GM23248 (cell line): ENCODE data around the gene HMCN1. TPM values are rescaled to one million over a fixed set of nuclear protein-coding genes. Genes with fewer than 3 reads are reported as not detected.
"Not testable (repeated sequence)": the region's sequence is repeated elsewhere in the genome, so short reads cannot be mapped to it uniquely, and the experiment has no call there.

ENCODE experiments used
- DNase-seq: peaks from one replicate; pipeline ENCODE4 v3.0.0-alpha.2; 2015
- H2AFZ ChIP-seq: fragments of 200-600 bp; sonication (generic); 2 replicates; pipeline ENCODE4 v1.6.1; 2016; ENCODE audit warnings: antibody characterized with exemption
- H3F3A ChIP-seq: fragments of 200-600 bp; sonication (generic); 2 replicates; pipeline ENCODE4 v1.6.1; 2016; ENCODE audit warnings: mild to moderate bottlenecking, antibody characterized with exemption, mixed run types; ENCODE audit not compliant: insufficient read depth
- H3K27ac ChIP-seq: fragments of 200-600 bp; sonication (generic); 2 replicates; pipeline ENCODE4 v1.5.1; 2016; ENCODE audit warnings: mild to moderate bottlenecking
- H3K27me3 ChIP-seq: fragments of 200-600 bp; sonication (generic); replicated peaks from 2 replicates; pipeline ENCODE4 v1.6.1; 2016; ENCODE audit warnings: mild to moderate bottlenecking; ENCODE audit not compliant: insufficient read depth
- H3K36me3 ChIP-seq: fragments of 200-600 bp; sonication (generic); 2 replicates; pipeline ENCODE4 v1.6.1; 2016; ENCODE audit warnings: low read depth, mild to moderate bottlenecking
- H3K4me1 ChIP-seq: fragments of 200-600 bp; sonication (generic); 2 replicates; pipeline ENCODE4 v1.6.1; 2016; ENCODE audit warnings: mild to moderate bottlenecking; ENCODE audit not compliant: insufficient read depth
- H3K4me2 ChIP-seq: fragments of 200-600 bp; sonication (generic); one replicate; pipeline ENCODE4 v1.6.1; 2016; ENCODE audit warnings: mild to moderate bottlenecking; ENCODE audit not compliant: unreplicated experiment
- H3K4me3 ChIP-seq: fragments of 200-600 bp; sonication (generic); 2 replicates; pipeline ENCODE4 v1.5.1; 2016; ENCODE audit warnings: mild to moderate bottlenecking
- H3K79me2 ChIP-seq: fragments of 200-600 bp; sonication (generic); 2 replicates; pipeline ENCODE4 v1.6.1; 2016; ENCODE audit warnings: mild to moderate bottlenecking; ENCODE audit not compliant: insufficient read depth
- H3K9ac ChIP-seq: fragments of 200-600 bp; sonication (generic); 2 replicates; pipeline ENCODE4 v1.6.1; 2016; ENCODE audit warnings: mild to moderate bottlenecking
- H3K9me2 ChIP-seq: fragments of 200-600 bp; sonication (generic); 2 replicates; pipeline ENCODE4 v1.6.1; 2016; ENCODE audit warnings: mixed run types, mild to moderate bottlenecking, moderate library complexity; ENCODE audit not compliant: insufficient read depth
- H3K9me3 ChIP-seq: fragments of 200-600 bp; sonication (generic); one replicate; pipeline ENCODE4 v1.6.1; 2017; ENCODE audit warnings: low read depth
- H4K20me1 ChIP-seq: fragments of 200-600 bp; sonication (generic); 2 replicates; pipeline ENCODE4 v1.6.0; 2016; ENCODE audit not compliant: insufficient read depth
- EZH2 ChIP-seq: fragments of 200-600 bp; sonication (generic); IDR thresholded peaks from 2 replicates; pipeline ENCODE4 v1.6.1; 2018; ENCODE audit warnings: antibody characterized with exemption, mild to moderate bottlenecking; ENCODE audit not compliant: insufficient read depth, poor library complexity, severe bottlenecking
- EZH2phosphoT487 ChIP-seq: fragments of 200-600 bp; sonication (generic); IDR thresholded peaks from 2 replicates; pipeline ENCODE4 v1.6.1; 2018; ENCODE audit warnings: antibody characterized with exemption, moderate library complexity, mild to moderate bottlenecking, low read depth; ENCODE audit not compliant: insufficient read depth
- WGBS, 2 experiments: methylation state at CpG; one replicate each; pipeline ENCODE4 v1.1.6; 2015 to 2017; ENCODE audit warnings: low lambda C conversion rate in 2 of 2, low coverage in 1 of 2; ENCODE audit errors: missing lambda C conversion rate in 2 of 2; 5-methylcytosine and 5-hydroxymethylcytosine counted together
- in situ Hi-C: fragments of 300-500 bp; cut with MboI; formaldehyde crosslinking; loops from 2 replicates; pipeline ENCODE4 v1.15.0; 2020
- polyA plus RNA-seq: library from polyadenylated mRNA; unstranded; fragments of >200 nt; fragmentation: Nextera tagmentation; extraction: Ambion mirVana; gene quantifications from 2 replicates; pipeline ENCODE4 v1.2.1, GENCODE V29; 2016
- total RNA-seq: library from RNA; depleted of rRNA; stranded (reverse); fragments of >200 nt; shearing (Covaris generic); gene quantifications from 2 replicates; pipeline ENCODE4 v1.2.3, GENCODE V29; 2014

The HMCN1 gene
- total and polyA plus RNA-seq, 2 experiments from 2014 or later: 1.8 to 5.2 TPM

DNA sequence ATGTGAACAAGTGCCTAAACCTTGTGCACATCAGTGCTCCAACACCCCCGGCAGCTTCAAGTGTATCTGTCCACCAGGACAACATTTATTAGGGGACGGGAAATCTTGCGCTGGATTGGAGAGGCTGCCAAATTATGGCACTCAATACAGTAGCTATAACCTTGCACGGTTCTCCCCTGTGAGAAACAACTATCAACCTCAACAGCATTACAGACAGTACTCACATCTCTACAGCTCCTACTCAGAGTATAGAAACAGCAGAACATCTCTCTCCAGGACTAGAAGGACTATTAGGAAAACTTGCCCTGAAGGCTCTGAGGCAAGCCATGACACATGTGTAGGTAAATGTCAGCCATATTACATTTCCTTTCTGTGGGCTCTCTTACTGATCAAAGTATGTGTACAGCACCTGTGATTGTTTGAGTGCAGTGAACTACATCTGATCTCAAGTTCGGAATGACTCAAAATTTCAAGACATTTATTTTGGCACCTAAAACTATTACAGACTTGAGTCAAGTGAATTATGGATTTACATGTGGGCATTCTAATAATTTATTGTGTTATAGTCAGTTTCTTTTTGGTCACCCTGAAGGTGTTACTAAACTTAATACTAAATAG lies 444.3 kb downstream of the HMCN1 start:
- peak overlapping the region; percentile 60 for H3K4me3 ChIP-seq
- 71 to 75% methylated on average over 5 of the region's 5 CpGs for WGBS, 2 experiments
- peak overlapping the region; percentile 76 for H2AFZ ChIP-seq
- peak overlapping the region; percentile 75 for H3K4me2 ChIP-seq
- H3K79me2 ChIP-seq: no peaks in the 10 kb centered on the region
- H3K9ac ChIP-seq: peak overlapping the region; percentile 18
- no peaks in the 10 kb centered on the region for H4K20me1 ChIP-seq
- in situ Hi-C loops: no loop called here
- H3K27ac ChIP-seq: no peak overlapping the region
- H3K27me3 ChIP-seq: no peaks in the 10 kb centered on the region
- no peaks in the 10 kb centered on the region for H3K9me2 ChIP-seq
- TF ChIP-seq EZH2phosphoT487 (no peak), EZH2 (no peak)
- H3K9me3 ChIP-seq: no peaks in the 10 kb centered on the region
- peak; percentile 25 for DNase-seq
- H3K36me3 ChIP-seq: no peaks in the 10 kb centered on the region
- H3F3A ChIP-seq: peaks cover 18% of the 10 kb centered on the region
- peaks cover 32% of the 10 kb centered on the region for H3K4me1 ChIP-seq

DNA sequence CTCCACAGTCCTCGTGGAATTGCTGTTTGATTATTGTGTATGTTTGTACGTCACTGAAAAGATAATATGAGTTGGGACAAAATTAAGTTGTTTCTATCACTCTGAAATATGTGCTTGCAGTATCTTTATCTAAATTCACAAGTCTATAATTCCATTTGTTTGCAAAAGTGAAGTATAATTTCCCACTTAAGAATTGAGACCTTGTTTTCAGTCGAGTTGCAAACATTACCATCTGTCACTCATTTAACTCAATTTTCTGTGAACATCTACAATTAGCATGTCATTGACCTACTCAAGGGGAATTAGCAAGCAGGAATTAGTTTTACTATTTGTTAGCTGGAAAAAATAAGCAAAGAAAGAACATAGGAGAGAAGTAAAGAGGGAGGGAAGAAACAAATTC lies 445.0 kb downstream of the HMCN1 start:
- H3K27ac ChIP-seq: no peak overlapping the region

GRCh38 chr1:186183219-186183618 lies 449.0 kb downstream of the HMCN1 start:
- Histone ChIP-seq H3K27ac (peak overlapping the region; percentile 79), H3K4me3 (peak overlapping the region; percentile 59), H4K20me1 (no peaks in the 10 kb centered on the region), H3K9me3 (no peaks in the 10 kb centered on the region), H3K9ac (peak overlapping the region; percentile 61), H3K36me3 (no peaks in the 10 kb centered on the region), H3K4me1 (peaks cover 64% of the 10 kb centered on the region), H3K27me3 (no peaks in the 10 kb centered on the region), H3F3A (peaks cover 58% of the 10 kb centered on the region), H3K79me2 (no peaks in the 10 kb centered on the region), H2AFZ (peak overlapping the region; percentile 19; the same call in 1 of the 2 replicates), H3K4me2 (peak overlapping the region; percentile 82), H3K9me2 (no peaks in the 10 kb centered on the region)
- TF ChIP-seq EZH2 (no peak), EZH2phosphoT487 (no peak)
- WGBS, 2 experiments: 0% methylated on average over 1 of the region's 1 CpG
- DNase-seq: peak; percentile 94
- in situ Hi-C loops: no loop called here

More for the DNA sequence above, 445.0 kb downstream of the HMCN1 start:
- no peaks in the 10 kb centered on the region for H4K20me1 ChIP-seq
- peak overlapping the region; percentile 60 for H3K4me3 ChIP-seq
- peaks cover 38% of the 10 kb centered on the region for H3K4me1 ChIP-seq
- H3K27me3 ChIP-seq: no peaks in the 10 kb centered on the region
- H3K36me3 ChIP-seq: no peaks in the 10 kb centered on the region
- H3K79me2 ChIP-seq: no peaks in the 10 kb centered on the region
- WGBS, 2 experiments: 12 to 15% methylated on average over 3 of the region's 3 CpGs
- H3F3A ChIP-seq: peaks cover 25% of the 10 kb centered on the region
- no peaks in the 10 kb centered on the region for H3K9me2 ChIP-seq
- peak overlapping the region; percentile 18 for H3K9ac ChIP-seq
- DNase-seq: no peak
- no peak for TF ChIP-seq EZH2phosphoT487
- no peak for TF ChIP-seq EZH2
- no peaks in the 10 kb centered on the region for H3K9me3 ChIP-seq
- peak overlapping the region; percentile 75 for H3K4me2 ChIP-seq
- in situ Hi-C loops: no loop called here
- peak overlapping the region; percentile 76 for H2AFZ ChIP-seq

GRCh38 chr1:186183970-186184628 lies 449.9 kb downstream of the HMCN1 start:
- Histone ChIP-seq H2AFZ (peak overlapping the region; percentile 10; the same call in 1 of the 2 replicates), H3K27me3 (no peaks in the 10 kb centered on the region), H3K79me2 (no peaks in the 10 kb centered on the region), H3K4me1 (peaks cover 68% of the 10 kb centered on the region), H3K4me2 (peak overlapping the region; percentile 82), H3K9ac (peak overlapping the region; percentile 61), H3K27ac (peak overlapping the region; percentile 79), H3K36me3 (no peaks in the 10 kb centered on the region), H3K9me2 (no peaks in the 10 kb centered on the region), H3K9me3 (no peaks in the 10 kb centered on the region), H4K20me1 (no peaks in the 10 kb centered on the region), H3F3A (peaks cover 63% of the 10 kb centered on the region), H3K4me3 (peak overlapping the region; percentile 59)
- in situ Hi-C loops: no loop called here
- TF ChIP-seq EZH2 (no peak), EZH2phosphoT487 (no peak)
- WGBS, 2 experiments: 2% methylated on average over 5 of the region's 5 CpGs
- DNase-seq: peak; percentile 59

DNA sequence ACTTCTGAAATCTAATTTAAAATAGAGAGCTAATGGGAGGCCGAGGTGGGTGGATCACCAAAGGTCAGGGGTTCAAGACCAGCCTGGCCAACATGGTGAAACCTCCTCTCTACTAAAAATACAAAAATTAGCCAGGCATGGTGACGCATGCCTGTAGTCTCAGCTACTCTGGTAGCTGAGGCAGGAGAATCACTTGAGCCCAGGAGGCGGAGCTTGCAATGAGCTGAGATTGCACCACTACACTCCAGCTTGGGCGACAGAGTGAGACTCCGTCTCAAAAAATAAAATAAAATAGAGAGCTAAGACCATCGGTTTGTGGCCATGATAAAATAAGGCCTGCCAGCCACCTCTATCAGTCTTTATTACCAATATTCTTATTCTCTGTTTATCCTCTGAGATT lies 452.1 kb downstream of the HMCN1 start:
- H3F3A ChIP-seq: peaks cover 74% of the 10 kb centered on the region
- in situ Hi-C loops: not testable (repeated sequence)

More for the DNA sequence above, 452.1 kb downstream of the HMCN1 start:
- H4K20me1 ChIP-seq, H3K27me3 ChIP-seq, H3K27ac ChIP-seq, H3K9me2 ChIP-seq, H3K9ac ChIP-seq, DNase-seq, H3K79me2 ChIP-seq, H3K36me3 ChIP-seq, H3K4me3 ChIP-seq, H2AFZ ChIP-seq, H3K9me3 ChIP-seq, H3K4me2 ChIP-seq: not testable (repeated sequence)
- WGBS, 2 experiments: 88 to 92% methylated on average over 6 of the region's 6 CpGs
- peaks cover 72% of the 10 kb centered on the region for H3K4me1 ChIP-seq
